Neural cell (in vitro differentiated cells): Measurements from ENCODE around the gene PLSCR5. TPM values are rescaled to one million over a fixed set of nuclear protein-coding genes. Genes with fewer than 3 reads are reported as not detected.

ENCODE experiments used
- H2AFZ ChIP-seq: fragments of 200-600, 300-800 bp; sonication (generic), shearing (Covaris generic); 2 replicates; pipeline ENCODE4 v1.6.0; 2014; ENCODE audit warnings: low read depth, mild to moderate bottlenecking, antibody characterized with exemption, low read length, moderate library complexity
- H3F3A ChIP-seq: fragments of 200-600 bp; shearing (Covaris generic); 2 replicates; pipeline ENCODE4 v1.6.1; 2016; ENCODE audit warnings: mild to moderate bottlenecking, moderate library complexity, mixed read lengths, antibody characterized with exemption, low read length; ENCODE audit not compliant: insufficient read depth, poor library complexity, severe bottlenecking
- H3K27ac ChIP-seq: fragments of 200-600, 300-800 bp; sonication (generic), shearing (Covaris generic); 2 replicates; pipeline ENCODE4 v1.5.1; 2014; ENCODE audit warnings: mild to moderate bottlenecking, low read length, moderate library complexity
- H3K27me3 ChIP-seq: fragments of 300-800, 200-600 bp; sonication (generic), shearing (Covaris generic); 2 replicates; pipeline ENCODE4 v1.6.0; 2014; ENCODE audit warnings: mild to moderate bottlenecking, low read depth, low read length, moderate library complexity; ENCODE audit not compliant: insufficient read depth
- H3K36me3 ChIP-seq: fragments of 300-800, 200-600 bp; sonication (generic), shearing (Covaris generic); 2 replicates; pipeline ENCODE4 v1.5.1; 2014; ENCODE audit warnings: mild to moderate bottlenecking, antibody characterized with exemption, low read length, moderate library complexity; ENCODE audit not compliant: insufficient read depth
- H3K4me2 ChIP-seq: fragments of 300-800, 200-600 bp; sonication (generic), shearing (Covaris generic); 2 replicates; pipeline ENCODE4 v1.6.0; 2014; ENCODE audit warnings: mild to moderate bottlenecking, low read length
- H3K4me3 ChIP-seq: fragments of 300-800, 200-600 bp; sonication (generic), shearing (Covaris generic); 2 replicates; pipeline ENCODE4 v1.5.1; 2014; ENCODE audit warnings: mild to moderate bottlenecking, low read length, moderate library complexity
- H3K79me2 ChIP-seq: fragments of 200-600 bp; shearing (Covaris generic); replicated peaks from 2 replicates; pipeline ENCODE4 v1.6.0; 2014; ENCODE audit warnings: mild to moderate bottlenecking, low read length, moderate library complexity; ENCODE audit not compliant: insufficient read depth
- H3K9ac ChIP-seq: fragments of 300-800, 200-600 bp; sonication (generic), shearing (Covaris generic); 2 replicates; pipeline ENCODE4 v1.6.1; 2016; ENCODE audit warnings: mild to moderate bottlenecking, low read length, mixed read lengths
- H3K9me2 ChIP-seq: fragments of 200-600 bp; shearing (Covaris generic); 2 replicates; pipeline ENCODE4 v1.6.1; 2016; ENCODE audit warnings: mild to moderate bottlenecking, low read length, mixed read lengths; ENCODE audit not compliant: insufficient read depth
- H3K9me3 ChIP-seq: fragments of 200-600, 300-800 bp; sonication (generic), shearing (Covaris generic); 2 replicates; pipeline ENCODE4 v1.6.1; 2016; ENCODE audit warnings: mild to moderate bottlenecking, mixed run types, low read length, moderate library complexity, mixed read lengths
- H4K20me1 ChIP-seq: fragments of 200-600 bp; shearing (Covaris generic); 2 replicates; pipeline ENCODE4 v1.6.1; 2016; ENCODE audit warnings: mild to moderate bottlenecking, mixed run types; ENCODE audit not compliant: insufficient read depth
- CTCF ChIP-seq: fragments of 450-650 bp; IDR thresholded peaks from 2 replicates; pipeline ENCODE4 v1.5.1; 2014; ENCODE audit warnings: antibody characterized with exemption, mild to moderate bottlenecking, moderate library complexity; ENCODE audit not compliant: poor library complexity, severe bottlenecking
- EP300 ChIP-seq: fragments of 450-650 bp; conservative IDR thresholded peaks from 2 replicates; pipeline ENCODE4 v1.6.1; 2014; ENCODE audit warnings: antibody characterized with exemption, mild to moderate bottlenecking, moderate library complexity; ENCODE audit not compliant: poor library complexity, severe bottlenecking
- EZH2 ChIP-seq: fragments of 200-600, 300-800 bp; shearing (Covaris generic), sonication (generic); IDR thresholded peaks from 2 replicates; pipeline ENCODE4 v1.6.1; 2014; ENCODE audit warnings: antibody characterized with exemption, low read length, borderline replicate concordance, mild to moderate bottlenecking; ENCODE audit not compliant: insufficient read depth, poor library complexity, severe bottlenecking
- MXI1 ChIP-seq: fragments of 450-650 bp; conservative IDR thresholded peaks from 2 replicates; pipeline ENCODE4 v1.6.1; 2014; ENCODE audit warnings: antibody characterized with exemption, mild to moderate bottlenecking; ENCODE audit not compliant: poor library complexity, severe bottlenecking
- POLR2AphosphoS5 ChIP-seq: IDR thresholded peaks from 2 replicates; pipeline ENCODE4 v1.6.1; 2012
- RAD21 ChIP-seq: fragments of 450-650 bp; conservative IDR thresholded peaks from 2 replicates; pipeline ENCODE4 v1.6.1; 2014; ENCODE audit warnings: antibody characterized with exemption, mild to moderate bottlenecking, moderate library complexity
- REST ChIP-seq: IDR thresholded peaks from 2 replicates; pipeline ENCODE4 v1.6.1; 2012; ENCODE audit warnings: borderline replicate concordance
- SMC3 ChIP-seq: fragments of 450-650 bp; conservative IDR thresholded peaks from 2 replicates; pipeline ENCODE4 v1.6.1; 2014; ENCODE audit warnings: antibody characterized with exemption, mild to moderate bottlenecking, moderate library complexity; ENCODE audit not compliant: poor library complexity
- TAF1 ChIP-seq: IDR thresholded peaks from 2 replicates; pipeline ENCODE4 v1.6.1; 2012; ENCODE audit warnings: low read depth
- polyA minus RNA-seq: library from RNA; depleted of rRNA, polyadenylated mRNA; stranded (reverse); fragments of >200 nt; gene quantifications from 2 replicates; pipeline ENCODE4 v1.2.3, GENCODE V29; 2014
- polyA plus RNA-seq: library from polyadenylated mRNA; depleted of rRNA; stranded (reverse); fragments of >200 nt; gene quantifications from 2 replicates; pipeline ENCODE4 v1.2.3, GENCODE V29; 2014

The PLSCR5 gene
- polyA plus RNA-seq (0.37 TPM in 1 of 2 replicates, not detected in the other), polyA minus RNA-seq (0.46 TPM in 1 of 2 replicates, not detected in the other)

GRCh38 chr3:146605106-146605505 is at the start of gene PLSCR5:
TSS of gene PLSCR5 (minus strand) at chr3:146605346. CDS start at chr3:146605212, 134 bp downstream.
- Histone ChIP-seq H3K4me2 (no peak within 1 kb of the TSS), H3K27me3 (no peaks in the 10 kb centered on the region), H3K9me3 (no peaks in the 10 kb centered on the region), H3K4me3 (no peak within 1 kb of the TSS), H3K79me2 (no peaks in the 10 kb centered on the region), H3K36me3 (no peaks in the 10 kb centered on the region), H3F3A (no peaks in the 10 kb centered on the region), H4K20me1 (no peaks in the 10 kb centered on the region), H3K9me2 (no peaks in the 10 kb centered on the region), H2AFZ (no peak within 1 kb of the TSS), H3K27ac (no peak within 1 kb of the TSS), H3K9ac (no peak within 1 kb of the TSS)
- TF ChIP-seq EZH2 (no peak), POLR2AphosphoS5 (no peak), TAF1 (no peak), CTCF (no peak), MXI1 (no peak), EP300 (no peak), SMC3 (no peak), REST (no peak), RAD21 (no peak)

- H2AFZ ChIP-seq = no peak overlapping the region
These were observed 48.8 kb upstream of the PLSCR5 start for GRCh38 chr3:146653978-146654377.

More at GRCh38 chr3:146653978-146654377, 48.8 kb upstream of the PLSCR5 start:
- no peak overlapping the region for H3K9ac ChIP-seq
- H3F3A ChIP-seq = no peaks in the 10 kb centered on the region
- no peaks in the 10 kb centered on the region for H3K27me3 ChIP-seq
- H3K4me2 ChIP-seq = no peak overlapping the region
- no peaks in the 10 kb centered on the region for H3K36me3 ChIP-seq
- no peaks in the 10 kb centered on the region for H3K9me3 ChIP-seq
- no peaks in the 10 kb centered on the region for H3K9me2 ChIP-seq
- no peak overlapping the region for H3K4me3 ChIP-seq
- no peaks in the 10 kb centered on the region for H4K20me1 ChIP-seq
- TF ChIP-seq EZH2 (no peak), TAF1 (no peak), MXI1 (no peak), REST (no peak), SMC3 (no peak)
- H3K79me2 ChIP-seq = no peaks in the 10 kb centered on the region
- no peak overlapping the region for H3K27ac ChIP-seq
